ENCODE results near the gene EPHA6. TPM values are rescaled to one million over a fixed set of nuclear protein-coding genes. Genes with fewer than 3 reads are reported as not detected.

EPHA6 gene
- total and polyA plus RNA-seq, 2 donors (not counting 3 experiments of a cell fraction or from before 2014, with no cell fraction given): not detected

GRCh38 chr3:97481416-97481815 lies 667.0 kb downstream of the EPHA6 start:
- ChIA-PET CTCF (no interaction called here), POLR2A (no interaction called here)
- H4K20me1 ChIP-seq (replicated peaks; ENCODE audit: control insufficient read depth, extremely low read depth, insufficient read depth, low read length): no peaks in the 10 kb centered on the region
- H3K9me3 ChIP-seq (replicated peaks; ENCODE audit: control insufficient read depth, insufficient read depth, low read length): peaks cover 4% of the 10 kb centered on the region
- FAIRE-seq (no peak), DNase-seq (ENCODE audit: low read depth, low spot score) (no peak)
- H3K4me1 ChIP-seq (ENCODE audit: control insufficient read depth, extremely low read depth, insufficient read depth, low read length): no peaks in the 10 kb centered on the region
- H3K4me2 ChIP-seq (ENCODE audit: insufficient read depth, low read length): no peak overlapping the region
- H3K27ac ChIP-seq (ENCODE audit: insufficient read depth, low read depth, low read length): no peak overlapping the region
- dilution Hi-C loops (cut with MboI; ENCODE audit: extremely low pct_ligation_motif_present, low sequenced_read_pairs): no loop called here
- no peak for TF ChIP-seq FOS (IDR thresholded peaks at IDR 0.05; ENCODE audit: borderline replicate concordance, insufficient read depth, low read length)
- no peak for TF ChIP-seq POLR2AphosphoS5 (IDR thresholded peaks at IDR 0.05; ENCODE audit: insufficient read depth, low read depth, low read length)
- TF ChIP-seq, protein P1, sequence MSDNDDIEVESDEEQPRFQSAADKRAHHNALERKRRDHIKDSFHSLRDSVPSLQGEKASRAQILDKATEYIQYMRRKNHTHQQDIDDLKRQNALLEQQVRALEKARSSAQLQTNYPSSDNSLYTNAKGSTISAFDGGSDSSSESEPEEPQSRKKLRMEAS (IDR thresholded peaks at IDR 0.05; ENCODE audit: insufficient read depth, insufficient read length): no peak
- no peak for TF ChIP-seq GATA2 (IDR thresholded peaks at IDR 0.05; ENCODE audit: insufficient read depth, insufficient read length, low read depth, low read length)
- no peak for TF ChIP-seq POLR2A (IDR thresholded peaks at IDR 0.05; ENCODE audit: low read depth, low read length)
- BruUV-seq (replicated peaks): no TSS peak
- H3K27me3 ChIP-seq (ENCODE audit: control insufficient read depth in 2 of 2, insufficient read depth in 2 of 2, low read length in 2 of 2): no peaks in the 10 kb centered on the region
- no peaks in the 10 kb centered on the region for H3K9me1 ChIP-seq (replicated peaks; ENCODE audit: control insufficient read depth, extremely low read depth, insufficient read depth, low read length)
- no peak overlapping the region for H3K9ac ChIP-seq (replicated peaks; ENCODE audit: extremely low read depth, insufficient read depth, low read length)
- no peaks in the 10 kb centered on the region for H3K36me3 ChIP-seq (ENCODE audit: control insufficient read depth in 2 of 2, extremely low read depth in 1 of 2, insufficient read depth in 2 of 2, low read length in 2 of 2)
- no peak overlapping the region for H2AFZ ChIP-seq (ENCODE audit: low read depth, low read length)
- H3K4me3 ChIP-seq (replicated peaks in 1 of 3; ENCODE audit: insufficient read depth in 1 of 3, low read depth in 1 of 3, low read length in 3 of 3): no peak overlapping the region
- no peaks in the 10 kb centered on the region for H3K79me2 ChIP-seq (ENCODE audit: control insufficient read depth, insufficient read depth, low read length)
- intact Hi-C loops (cut with micrococcal nuclease): no loop called here

DNA sequence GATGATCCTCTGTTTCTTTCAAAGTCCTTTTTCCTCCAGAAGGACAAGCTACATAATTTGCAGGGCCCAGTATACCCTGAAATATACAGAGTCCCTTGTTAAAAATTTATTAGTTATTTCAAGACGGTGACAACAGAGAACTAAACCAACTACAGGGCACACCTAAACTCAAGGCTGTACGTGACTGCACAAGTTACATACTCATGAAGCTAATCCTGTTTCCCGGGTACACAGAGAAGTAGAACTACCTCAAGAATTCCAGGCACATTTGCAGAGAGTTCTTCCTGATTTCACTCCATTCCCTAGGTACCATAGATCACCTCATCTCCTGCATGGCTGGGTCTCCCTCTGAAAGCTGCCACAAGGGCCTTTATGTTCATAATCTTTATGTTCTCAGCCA lies 670.8 kb downstream of the EPHA6 start:
- H3K9me3 ChIP-seq (replicated peaks; ENCODE audit: control insufficient read depth, insufficient read depth, low read length): peaks cover 4% of the 10 kb centered on the region
- ChIA-PET POLR2A (no interaction called here), CTCF (no interaction called here)
- no peaks in the 10 kb centered on the region for H3K4me1 ChIP-seq (ENCODE audit: control insufficient read depth, extremely low read depth, insufficient read depth, low read length)
- intact Hi-C loops (cut with micrococcal nuclease): no loop called here
- no peaks in the 10 kb centered on the region for H3K36me3 ChIP-seq (ENCODE audit: control insufficient read depth in 2 of 2, extremely low read depth in 1 of 2, insufficient read depth in 2 of 2, low read length in 2 of 2)
- no peaks in the 10 kb centered on the region for H4K20me1 ChIP-seq (replicated peaks; ENCODE audit: control insufficient read depth, extremely low read depth, insufficient read depth, low read length)
- FAIRE-seq: no peak
- DNase-seq (ENCODE audit: low read depth, low spot score): no peak
- no peak overlapping the region for H3K27ac ChIP-seq (ENCODE audit: insufficient read depth, low read depth, low read length)
- no peaks in the 10 kb centered on the region for H3K79me2 ChIP-seq (ENCODE audit: control insufficient read depth, insufficient read depth, low read length)
- dilution Hi-C loops (cut with MboI; ENCODE audit: extremely low pct_ligation_motif_present, low sequenced_read_pairs): no loop called here
- H3K9me1 ChIP-seq (replicated peaks; ENCODE audit: control insufficient read depth, extremely low read depth, insufficient read depth, low read length): no peaks in the 10 kb centered on the region
- no peak overlapping the region for H2AFZ ChIP-seq (ENCODE audit: low read depth, low read length)
- H3K27me3 ChIP-seq (ENCODE audit: control insufficient read depth in 2 of 2, insufficient read depth in 2 of 2, low read length in 2 of 2): no peaks in the 10 kb centered on the region
- no TSS peak for BruUV-seq (replicated peaks)
- no peak overlapping the region for H3K4me2 ChIP-seq (ENCODE audit: insufficient read depth, low read length)
- H3K9ac ChIP-seq (replicated peaks; ENCODE audit: extremely low read depth, insufficient read depth, low read length): no peak overlapping the region
- no peak overlapping the region for H3K4me3 ChIP-seq (replicated peaks in 1 of 3; ENCODE audit: insufficient read depth in 1 of 3, low read depth in 1 of 3, low read length in 3 of 3)
- TF ChIP-seq, protein P1 (IDR thresholded peaks at IDR 0.05; ENCODE audit: insufficient read depth, insufficient read length): no peak
- no peak for TF ChIP-seq GATA2 (IDR thresholded peaks at IDR 0.05; ENCODE audit: insufficient read depth, insufficient read length, low read depth, low read length)
- TF ChIP-seq, protein P2, sequence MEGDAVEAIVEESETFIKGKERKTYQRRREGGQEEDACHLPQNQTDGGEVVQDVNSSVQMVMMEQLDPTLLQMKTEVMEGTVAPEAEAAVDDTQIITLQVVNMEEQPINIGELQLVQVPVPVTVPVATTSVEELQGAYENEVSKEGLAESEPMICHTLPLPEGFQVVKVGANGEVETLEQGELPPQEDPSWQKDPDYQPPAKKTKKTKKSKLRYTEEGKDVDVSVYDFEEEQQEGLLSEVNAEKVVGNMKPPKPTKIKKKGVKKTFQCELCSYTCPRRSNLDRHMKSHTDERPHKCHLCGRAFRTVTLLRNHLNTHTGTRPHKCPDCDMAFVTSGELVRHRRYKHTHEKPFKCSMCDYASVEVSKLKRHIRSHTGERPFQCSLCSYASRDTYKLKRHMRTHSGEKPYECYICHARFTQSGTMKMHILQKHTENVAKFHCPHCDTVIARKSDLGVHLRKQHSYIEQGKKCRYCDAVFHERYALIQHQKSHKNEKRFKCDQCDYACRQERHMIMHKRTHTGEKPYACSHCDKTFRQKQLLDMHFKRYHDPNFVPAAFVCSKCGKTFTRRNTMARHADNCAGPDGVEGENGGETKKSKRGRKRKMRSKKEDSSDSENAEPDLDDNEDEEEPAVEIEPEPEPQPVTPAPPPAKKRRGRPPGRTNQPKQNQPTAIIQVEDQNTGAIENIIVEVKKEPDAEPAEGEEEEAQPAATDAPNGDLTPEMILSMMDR (IDR thresholded peaks at IDR 0.05; ENCODE audit: extremely low read depth in 1 of 2, insufficient read depth in 1 of 2, low read depth in 1 of 2, low read length in 2 of 2): no peak
- TF ChIP-seq JUN (IDR thresholded peaks at IDR 0.05; ENCODE audit: borderline replicate concordance, insufficient read depth, insufficient read length, low read depth): no peak

Data from endothelial cell of umbilical vein (primary cell).